Inferior parietal cortex (tissue), 1 donor: Measurements from ENCODE around the gene TMEM225B.
"Not testable (repeated sequence)": the region's sequence is repeated elsewhere in the genome, so short reads cannot be mapped to it uniquely, and the experiment has no call there.

ENCODE experiments used
- DNase-seq: peaks from one replicate; pipeline ENCODE4 v3.0.0-alpha.2; 2016; ENCODE audit errors: extremely low spot score

The TMEM225B gene

DNA sequence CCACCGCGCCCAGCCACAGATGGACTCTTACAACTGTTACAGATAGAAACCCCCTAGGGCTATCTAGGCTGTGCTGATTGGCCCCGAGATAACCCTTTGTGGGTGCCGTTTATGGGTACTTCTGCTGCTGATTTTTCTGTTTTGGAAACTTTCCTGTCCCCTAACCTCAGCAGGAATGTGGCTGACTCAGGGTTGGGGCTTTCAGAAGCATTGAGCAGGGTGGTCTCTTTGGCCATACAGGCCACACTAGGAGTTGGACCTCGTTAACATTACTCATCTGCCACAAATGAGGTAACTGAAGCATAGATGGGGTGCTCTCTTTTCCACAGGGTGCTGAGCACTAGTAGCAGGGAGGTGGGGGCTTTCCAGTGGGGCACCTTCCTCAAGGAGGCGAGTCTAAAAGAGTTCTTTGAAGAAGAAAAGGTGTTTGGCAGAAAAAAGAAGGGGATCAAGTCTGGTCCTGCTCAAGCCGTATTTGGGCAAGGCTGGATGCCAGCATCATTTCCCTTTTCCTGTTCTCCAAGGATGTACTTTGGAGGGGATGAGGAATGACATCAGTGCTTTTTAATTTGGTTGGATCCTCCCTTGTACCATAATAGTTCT lies 25.1 kb downstream of the TMEM225B start:
- DNase-seq = no peak

- DNase-seq = no peak
Observed at GRCh38 chr7:99623702-99624447, 25.8 kb downstream of the TMEM225B start.

GRCh38 chr7:99624484-99624883 lies 26.4 kb downstream of the TMEM225B start:
- no peak for DNase-seq

GRCh38 chr7:99625321-99625720 lies 27.3 kb downstream of the TMEM225B start:
- no peak for DNase-seq

DNA sequence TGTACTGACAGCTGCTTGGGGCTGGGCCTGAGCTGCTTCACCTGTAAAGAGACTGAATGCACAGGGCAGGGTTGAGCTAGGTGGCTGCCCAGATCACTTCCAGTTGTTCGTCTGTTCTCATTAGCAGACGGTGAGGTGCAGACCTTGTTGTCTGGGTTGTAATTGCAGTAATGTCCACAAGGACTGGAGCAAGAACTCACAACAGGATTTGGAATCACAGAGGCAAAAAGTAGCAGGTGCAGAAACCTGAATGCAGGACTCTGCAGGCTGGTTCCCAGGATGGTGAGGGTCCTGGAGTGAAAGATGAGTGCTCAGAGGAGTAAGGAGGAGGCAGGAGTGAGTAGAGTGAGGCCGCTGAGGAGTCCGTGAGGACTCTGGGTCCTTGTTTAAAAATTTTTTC lies 27.9 kb downstream of the TMEM225B start:
- no peak for DNase-seq

GRCh38 chr7:99626661-99627060 lies 28.6 kb downstream of the TMEM225B start:
- DNase-seq = no peak

DNA sequence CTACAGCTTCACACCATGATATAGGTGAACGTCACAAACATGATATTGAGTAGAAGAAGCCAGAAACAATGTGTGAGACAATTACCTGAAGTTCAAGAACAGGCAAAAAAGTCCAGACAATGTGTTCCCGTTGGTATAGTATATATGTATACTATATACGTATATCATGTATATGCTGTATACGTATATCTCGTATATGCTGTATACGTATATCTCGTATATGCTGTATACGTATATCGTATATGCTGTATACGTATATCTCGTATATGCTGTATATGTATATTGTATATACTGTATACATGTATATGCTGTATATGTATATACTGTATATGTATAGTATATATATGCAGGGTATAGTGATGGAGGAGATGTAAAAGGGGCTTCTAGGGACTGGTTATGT lies 29.4 kb downstream of the TMEM225B start:
- DNase-seq = no peak

DNA sequence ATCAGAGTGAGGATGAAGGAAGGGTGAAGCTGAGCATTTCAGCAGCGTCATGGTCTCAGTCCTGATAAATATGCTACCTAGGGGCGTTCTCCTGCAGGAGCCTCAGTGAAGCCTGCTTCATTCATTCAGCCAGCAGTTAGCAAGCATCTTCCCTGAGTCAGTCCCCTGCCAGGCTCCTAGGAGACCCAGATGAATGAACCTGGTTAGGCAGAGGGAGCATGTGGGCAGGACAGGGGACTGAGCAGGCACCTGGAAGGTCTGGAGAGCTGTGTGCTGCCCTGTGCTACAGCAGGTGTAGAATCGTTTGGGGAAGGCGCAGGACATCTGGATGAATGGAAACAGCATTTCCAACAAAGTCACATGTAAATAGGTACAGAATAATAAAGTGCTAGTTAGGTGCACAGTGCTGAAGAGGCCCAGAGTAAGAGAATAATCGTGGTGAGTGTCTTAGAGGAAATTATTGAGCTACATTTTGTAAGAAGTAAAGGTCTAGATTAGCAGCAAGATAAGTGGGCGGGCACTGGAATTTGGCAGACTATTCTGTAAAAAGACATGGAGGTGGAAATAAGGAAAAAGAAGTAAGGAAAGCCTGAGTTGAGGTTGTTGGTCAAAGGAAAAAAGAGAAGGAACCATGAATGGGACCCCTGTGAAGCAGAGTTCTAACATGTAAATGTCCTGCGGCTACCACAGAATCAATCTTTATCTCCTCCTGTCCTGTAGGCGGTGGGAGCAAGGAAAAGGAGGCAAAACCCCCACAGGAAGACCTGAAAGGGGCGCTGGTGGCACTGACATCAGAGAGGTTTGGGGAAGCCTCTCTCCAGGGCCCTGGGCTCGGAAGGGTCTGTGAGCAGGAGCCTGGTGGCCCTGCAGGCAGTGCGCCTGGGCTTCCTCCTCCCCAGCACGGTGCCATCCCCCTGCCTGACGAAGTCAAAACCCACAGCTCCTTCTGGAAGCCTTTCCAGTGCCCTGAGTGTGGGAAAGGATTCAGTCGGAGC lies 30.7 kb downstream of the TMEM225B start:
- DNase-seq = peak; percentile 5

DNA sequence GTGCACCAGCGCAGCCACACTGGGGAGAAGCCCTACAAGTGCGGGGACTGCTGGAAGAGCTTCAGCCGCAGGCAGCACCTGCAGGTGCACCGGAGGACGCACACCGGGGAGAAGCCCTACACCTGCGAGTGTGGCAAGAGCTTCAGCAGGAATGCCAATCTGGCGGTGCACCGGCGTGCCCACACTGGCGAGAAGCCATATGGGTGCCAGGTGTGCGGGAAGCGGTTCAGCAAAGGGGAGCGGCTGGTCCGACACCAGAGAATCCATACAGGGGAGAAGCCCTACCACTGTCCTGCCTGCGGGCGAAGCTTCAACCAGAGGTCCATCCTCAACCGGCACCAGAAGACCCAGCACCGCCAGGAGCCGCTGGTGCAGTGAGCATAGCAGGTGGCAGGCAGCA lies 31.6 kb downstream of the TMEM225B start:
- no peak for DNase-seq

- DNase-seq = peak; percentile 34
Observed at GRCh38 chr7:99631295-99632109, 33.4 kb downstream of the TMEM225B start.

DNA sequence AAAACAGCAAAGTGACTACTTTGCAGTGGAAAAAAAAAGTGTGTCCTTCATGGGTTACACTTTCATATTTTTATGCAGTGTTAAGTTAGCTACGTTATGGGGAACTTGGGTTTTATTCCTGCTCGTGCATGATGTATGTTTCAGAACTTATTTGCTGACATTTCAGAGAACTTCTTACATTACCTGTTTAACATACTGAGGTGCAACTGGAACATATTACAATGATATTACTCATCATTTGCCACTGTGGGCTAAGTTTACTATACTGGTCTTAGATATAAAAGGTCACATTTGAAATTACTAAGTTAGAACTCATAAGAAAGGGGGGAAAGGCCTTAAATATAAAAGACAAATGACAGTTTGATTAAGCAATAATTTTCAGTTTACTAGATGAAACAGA lies 39.3 kb downstream of the TMEM225B start:
- DNase-seq = not testable (repeated sequence)

GRCh38 chr7:99638731-99639130 lies 40.7 kb downstream of the TMEM225B start:
- DNase-seq = no peak

- no peak for DNase-seq
Observed at GRCh38 chr7:99639267-99639666, 41.2 kb downstream of the TMEM225B start.

GRCh38 chr7:99642027-99642426 lies 44.0 kb downstream of the TMEM225B start:
- no peak for DNase-seq

DNA sequence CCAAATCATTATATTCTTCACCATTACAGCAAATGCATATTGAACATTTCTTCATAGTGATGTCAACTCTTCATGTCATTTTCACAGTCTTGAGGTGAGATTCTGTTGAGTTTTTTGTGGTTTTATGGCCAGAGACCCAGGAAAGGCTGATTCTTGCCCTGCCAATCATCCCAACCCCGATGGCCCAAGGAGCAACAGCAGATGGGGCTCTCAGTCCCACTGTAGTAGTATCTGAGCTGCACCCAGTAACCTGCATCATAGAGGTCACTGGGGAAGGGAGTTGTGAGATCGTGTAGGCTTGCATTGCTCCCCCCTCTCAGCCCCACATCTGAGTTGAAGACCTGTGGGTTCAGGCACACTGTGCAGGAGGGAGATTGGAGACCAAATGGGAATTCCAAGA lies 45.4 kb downstream of the TMEM225B start:
- DNase-seq = no peak

DNA sequence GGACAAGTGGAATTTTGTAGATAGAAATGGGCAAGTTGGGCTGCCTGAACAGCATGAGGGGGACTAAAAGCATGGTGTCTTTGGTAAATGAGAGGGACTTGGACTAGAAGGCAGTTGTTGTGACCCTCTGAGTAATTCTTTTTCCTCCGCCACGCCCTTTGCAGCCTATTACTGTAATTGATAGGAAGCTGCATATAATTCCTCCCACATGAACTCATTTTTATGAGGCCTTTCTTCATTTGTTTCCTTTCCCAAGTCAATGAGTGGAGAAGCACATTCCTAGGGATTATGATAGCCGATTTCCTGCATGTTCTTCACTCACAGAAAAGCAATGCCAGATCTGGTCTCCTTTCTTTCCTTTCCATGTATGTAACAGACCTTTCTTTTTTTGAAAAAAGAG lies 46.4 kb downstream of the TMEM225B start:
- no peak for DNase-seq

DNA sequence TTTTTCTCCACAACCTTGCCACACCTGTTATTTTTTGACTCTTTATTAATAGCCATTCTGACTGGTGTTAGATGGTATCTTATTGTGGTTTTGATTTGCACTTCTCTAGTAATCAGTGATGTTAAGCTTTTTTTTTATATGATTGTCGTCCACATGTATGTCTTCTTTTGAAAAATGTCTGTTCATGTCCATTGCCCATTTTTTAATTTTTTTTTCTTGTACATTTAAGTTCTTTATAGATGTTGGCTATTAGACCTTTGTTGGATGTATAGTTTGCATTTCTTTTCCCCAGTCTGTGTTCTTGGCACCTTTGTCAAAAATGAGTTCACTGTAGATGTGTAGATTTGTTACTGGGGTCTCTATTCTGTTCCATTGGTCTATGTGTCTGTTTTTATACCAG lies 47.5 kb downstream of the TMEM225B start:
- no peak for DNase-seq

DNA sequence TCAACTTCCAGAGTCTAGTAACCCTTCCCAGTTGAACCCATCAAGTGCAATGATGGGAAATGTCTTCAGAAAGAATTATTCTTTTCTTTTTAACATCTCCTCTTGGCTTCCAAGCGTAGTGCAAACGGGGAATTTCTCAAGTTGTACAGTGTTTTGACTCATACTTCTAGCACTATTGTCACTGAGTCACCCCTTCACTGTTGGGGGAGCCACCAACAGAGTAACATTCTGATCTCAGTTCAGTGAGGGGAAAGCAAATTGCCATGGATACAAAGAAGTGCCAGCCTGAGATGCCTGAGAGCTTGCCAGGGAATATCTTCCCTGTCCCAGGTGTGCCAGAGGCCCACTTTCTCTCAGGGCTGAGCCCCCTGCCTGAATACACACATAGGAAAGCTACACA lies 50.8 kb downstream of the TMEM225B start:
- DNase-seq = no peak

DNA sequence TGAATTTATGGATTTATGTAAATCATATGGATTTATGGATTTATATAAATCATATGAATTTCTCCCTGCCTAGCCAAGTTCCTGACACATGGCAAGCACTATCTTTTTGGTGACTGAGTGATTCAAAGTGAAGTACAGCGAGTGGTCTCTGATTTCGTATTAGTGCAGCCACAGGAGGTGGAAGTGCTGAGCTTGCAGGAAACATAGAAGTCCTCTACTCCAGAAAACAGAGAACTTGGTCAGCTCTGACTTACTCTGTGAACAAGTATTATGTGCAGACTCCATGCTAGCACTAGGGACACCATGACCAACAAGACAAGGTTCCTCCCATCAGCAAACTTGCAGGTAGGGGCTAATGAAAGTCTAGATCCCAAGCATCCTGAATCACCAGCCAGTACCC lies 53.2 kb downstream of the TMEM225B start:
- DNase-seq = no peak

- no peak for DNase-seq
Observed at GRCh38 chr7:99652671-99653070, 54.6 kb downstream of the TMEM225B start.

DNA sequence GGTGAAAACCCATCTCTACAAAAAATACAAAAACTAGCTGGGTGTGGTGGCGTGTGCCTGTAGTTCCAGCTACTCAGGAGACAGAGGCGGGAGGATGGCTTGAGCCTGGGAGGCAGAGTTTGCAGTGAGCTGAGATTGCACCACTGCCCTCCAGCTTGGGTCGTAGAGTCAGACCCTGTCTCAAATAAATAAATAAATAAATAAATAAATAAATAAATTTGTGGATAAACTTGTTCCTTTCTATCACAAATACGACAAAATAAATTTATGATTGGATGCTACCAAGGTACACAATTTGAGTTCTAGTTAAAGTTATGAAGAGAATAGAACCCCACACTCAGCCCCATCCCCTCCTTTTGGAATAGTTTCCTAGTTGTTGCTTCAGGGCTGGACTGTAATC lies 55.2 kb downstream of the TMEM225B start:
- not testable (repeated sequence) for DNase-seq

DNA sequence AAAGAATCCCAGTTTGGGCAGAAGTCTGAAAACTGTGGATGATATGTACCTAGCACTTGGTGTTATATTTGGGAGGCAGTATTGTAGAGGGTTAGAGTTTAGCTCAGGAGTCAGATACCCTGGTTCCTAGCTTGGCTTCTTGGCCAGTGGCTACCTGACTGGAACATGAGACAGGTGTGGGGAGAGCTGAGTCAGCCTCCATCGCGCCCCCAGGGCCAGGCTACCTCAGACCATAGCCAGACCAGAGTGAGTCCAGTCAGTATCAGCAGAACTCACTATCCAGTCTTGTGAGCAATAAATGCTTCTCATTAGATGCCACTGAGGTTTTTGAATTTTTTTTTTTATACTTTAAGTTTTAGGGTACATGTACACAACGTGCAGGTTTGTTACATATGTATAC lies 55.7 kb downstream of the TMEM225B start:
- no peak for DNase-seq
